Measurements from ENCODE around the gene PMVK. TPM values are rescaled to one million over a fixed set of nuclear protein-coding genes. Genes with fewer than 3 reads are reported as not detected.
A peak's percentile ranks its signal among the peaks of the same experiment; 100 is the strongest.

Gene PMVK
- total RNA-seq, 2 donors from 2014 or later = 33.4 to 34.0 TPM

DNA sequence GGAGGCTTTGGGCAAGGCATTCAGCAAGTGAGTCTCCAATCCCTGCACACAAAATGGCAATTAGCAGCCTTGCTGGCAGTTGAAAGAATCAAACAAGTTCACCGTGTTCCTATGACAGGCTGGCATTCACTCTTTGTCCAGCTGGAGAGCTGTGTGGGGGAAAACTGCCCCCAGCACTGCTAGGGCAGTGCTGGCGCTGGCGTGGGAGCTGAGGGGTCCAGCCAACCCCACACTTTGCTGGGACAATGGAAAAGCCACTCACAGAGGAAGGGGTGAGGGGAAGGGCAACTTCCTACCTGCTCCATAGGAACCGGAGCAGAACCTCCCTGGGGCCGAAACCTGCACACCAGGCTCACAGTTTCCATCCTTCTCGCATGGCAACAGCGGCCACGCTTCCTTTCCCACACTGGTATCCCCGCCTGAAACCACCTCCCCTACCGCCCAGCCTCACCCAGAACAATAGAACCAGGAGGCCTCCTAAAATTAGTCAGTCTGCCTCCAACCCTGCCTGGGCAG lies 39.7 kb downstream of the PMVK start:
- DNase-seq (peak in 1 of 2 donors; percentile 15), ATAC-seq (no peak)
- intact Hi-C loops (cut with DNase I, micrococcal nuclease) = no loop called here

DNA sequence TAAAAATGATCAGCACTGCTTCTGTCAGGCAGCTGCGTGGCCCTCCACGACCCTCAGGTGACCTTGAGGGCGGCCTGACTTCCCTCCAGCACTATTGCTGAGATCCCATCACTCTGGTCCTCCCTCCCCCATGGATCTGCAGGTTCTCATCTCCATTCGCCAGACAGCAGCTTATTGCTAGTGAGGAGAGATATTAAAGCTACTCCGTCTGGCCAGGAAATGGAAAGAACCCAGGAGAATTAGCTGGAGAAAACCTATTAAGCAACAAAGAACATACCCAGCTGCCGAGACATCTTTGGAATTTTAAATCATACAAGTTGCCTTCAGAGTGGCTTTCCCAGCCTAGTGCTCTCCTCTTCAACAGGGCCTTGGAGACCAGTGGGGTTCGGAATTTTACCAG lies 40.7 kb downstream of the PMVK start:
- intact Hi-C loops (cut with DNase I, micrococcal nuclease) = no loop called here
- ATAC-seq (no peak), DNase-seq (peak in 1 of 2 donors; percentile 3)

DNA sequence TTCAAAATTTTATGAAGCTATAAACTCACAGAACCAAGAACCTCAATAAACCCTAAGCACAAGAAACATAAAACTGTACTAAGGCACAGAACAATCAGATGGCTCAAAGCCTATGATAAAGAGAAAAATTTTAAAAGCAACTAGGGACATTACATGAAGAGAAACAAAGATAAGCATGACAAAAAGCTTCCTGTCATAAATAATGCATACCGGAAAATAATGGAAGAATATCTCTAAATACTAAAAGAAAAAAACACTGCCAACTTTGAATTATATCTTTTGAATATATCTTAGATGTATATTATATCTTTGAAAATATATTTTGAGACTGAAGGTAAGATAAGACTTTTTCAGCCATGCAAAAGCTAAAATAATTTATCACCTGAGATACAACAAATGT lies 45.1 kb downstream of the PMVK start:
- ATAC-seq = no peak
- no peak for DNase-seq
- intact Hi-C loops (cut with DNase I, micrococcal nuclease) = no loop called here

DNA sequence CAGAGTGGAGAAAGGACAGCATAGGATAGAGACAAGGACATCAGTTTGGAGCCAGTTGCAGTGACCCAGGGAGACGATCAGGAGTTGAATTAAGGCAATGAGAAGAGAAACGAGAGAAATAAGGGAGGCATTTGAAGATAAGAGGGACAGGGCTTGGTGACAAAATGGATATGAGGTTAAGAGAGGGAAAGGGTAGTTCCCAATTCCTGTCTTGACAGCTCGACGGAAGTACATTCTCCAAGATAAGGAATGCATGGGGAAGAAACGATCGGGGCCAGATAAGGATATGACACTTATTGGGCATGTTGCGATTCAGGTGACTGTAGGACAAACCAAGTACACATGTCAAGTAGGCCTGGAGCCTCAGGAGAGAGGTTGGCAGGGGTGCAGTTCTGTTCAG lies 47.8 kb downstream of the PMVK start:
- intact Hi-C loops (cut with DNase I, micrococcal nuclease) = no loop called here
- no peak for DNase-seq
- ATAC-seq = no peak

DNA sequence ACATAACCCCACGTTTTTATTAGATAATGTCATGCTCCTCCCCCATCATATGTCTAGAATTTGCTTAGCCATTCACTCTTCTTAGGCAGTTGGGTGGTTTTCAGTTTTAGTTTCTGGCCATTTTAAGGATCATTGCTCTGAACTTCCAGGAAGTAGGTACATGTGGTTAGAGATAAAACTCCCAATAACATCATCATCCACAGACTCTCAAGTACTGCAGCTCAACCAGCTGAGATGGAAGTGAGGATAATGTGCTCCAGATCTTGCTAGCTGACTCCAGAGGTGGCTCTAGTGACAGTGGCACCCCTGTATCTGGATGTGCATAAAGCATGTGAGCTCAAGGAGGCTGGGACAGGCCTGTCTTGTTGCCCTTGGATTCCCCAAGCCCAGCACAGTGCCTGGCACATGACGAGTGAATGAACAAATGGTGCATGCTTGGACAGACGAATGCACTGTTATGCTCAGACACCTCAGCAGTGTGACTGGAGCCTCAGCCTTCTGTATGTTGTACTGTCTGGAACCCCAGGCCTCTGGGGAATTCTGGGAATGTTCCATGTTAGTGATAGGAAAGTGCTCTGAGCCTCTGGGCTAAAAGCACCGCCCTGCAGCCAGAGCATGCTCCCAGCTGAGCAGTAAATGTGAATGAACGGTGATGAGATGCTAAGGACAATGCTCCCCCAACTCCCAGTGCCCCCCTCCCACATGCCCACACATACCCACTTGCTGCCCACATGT lies 50.1 kb downstream of the PMVK start:
- intact Hi-C loops (cut with DNase I, micrococcal nuclease) = no loop called here
- ATAC-seq (no peak), DNase-seq (no peak)

DNA sequence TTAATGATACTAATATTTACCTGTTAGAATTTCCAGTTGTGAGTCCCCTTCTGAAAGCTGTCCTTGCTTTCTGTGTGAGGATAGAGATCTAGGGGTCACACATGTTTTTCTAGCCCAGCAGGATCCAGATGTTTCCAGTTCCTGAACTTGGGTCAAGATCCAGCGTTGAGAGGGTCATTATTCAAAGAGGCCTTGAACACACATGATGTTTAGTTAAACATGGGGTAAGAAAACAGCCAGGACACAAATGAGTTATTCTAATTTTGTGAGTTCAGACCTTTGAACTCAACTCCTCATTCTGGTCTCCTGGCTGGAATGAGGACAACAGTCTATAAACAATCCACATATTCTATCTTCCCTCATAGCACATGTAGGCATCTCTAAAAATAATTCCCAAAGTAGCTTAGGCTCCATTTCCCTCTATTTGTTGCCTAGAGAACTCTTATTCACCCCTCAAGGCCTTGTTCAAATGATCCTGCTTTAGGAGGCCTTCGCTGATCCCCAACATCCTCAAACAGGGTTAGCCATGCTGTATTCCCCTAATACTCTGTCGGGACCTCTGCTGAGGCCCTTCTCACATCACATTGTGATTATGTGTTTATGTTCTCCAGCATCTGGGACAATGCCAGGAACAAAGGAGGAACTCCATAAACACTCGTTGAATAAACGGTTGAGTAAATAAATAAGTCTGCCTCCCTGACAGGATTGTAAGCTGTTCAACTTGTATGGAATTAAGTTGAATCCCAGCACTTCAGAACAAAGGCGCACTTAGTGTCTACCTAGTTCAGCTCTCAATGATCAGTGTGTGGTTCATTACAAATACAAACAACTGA lies 51.4 kb downstream of the PMVK start:
- peak; percentile 37 for ATAC-seq
- DNase-seq = no peak
- intact Hi-C loops (cut with DNase I, micrococcal nuclease) = loop anchor here in 1 of 2 donors (5.0 kb wide), 1 partner anchor 408 kb away; no protein-coding TSS in a partner anchor

DNA sequence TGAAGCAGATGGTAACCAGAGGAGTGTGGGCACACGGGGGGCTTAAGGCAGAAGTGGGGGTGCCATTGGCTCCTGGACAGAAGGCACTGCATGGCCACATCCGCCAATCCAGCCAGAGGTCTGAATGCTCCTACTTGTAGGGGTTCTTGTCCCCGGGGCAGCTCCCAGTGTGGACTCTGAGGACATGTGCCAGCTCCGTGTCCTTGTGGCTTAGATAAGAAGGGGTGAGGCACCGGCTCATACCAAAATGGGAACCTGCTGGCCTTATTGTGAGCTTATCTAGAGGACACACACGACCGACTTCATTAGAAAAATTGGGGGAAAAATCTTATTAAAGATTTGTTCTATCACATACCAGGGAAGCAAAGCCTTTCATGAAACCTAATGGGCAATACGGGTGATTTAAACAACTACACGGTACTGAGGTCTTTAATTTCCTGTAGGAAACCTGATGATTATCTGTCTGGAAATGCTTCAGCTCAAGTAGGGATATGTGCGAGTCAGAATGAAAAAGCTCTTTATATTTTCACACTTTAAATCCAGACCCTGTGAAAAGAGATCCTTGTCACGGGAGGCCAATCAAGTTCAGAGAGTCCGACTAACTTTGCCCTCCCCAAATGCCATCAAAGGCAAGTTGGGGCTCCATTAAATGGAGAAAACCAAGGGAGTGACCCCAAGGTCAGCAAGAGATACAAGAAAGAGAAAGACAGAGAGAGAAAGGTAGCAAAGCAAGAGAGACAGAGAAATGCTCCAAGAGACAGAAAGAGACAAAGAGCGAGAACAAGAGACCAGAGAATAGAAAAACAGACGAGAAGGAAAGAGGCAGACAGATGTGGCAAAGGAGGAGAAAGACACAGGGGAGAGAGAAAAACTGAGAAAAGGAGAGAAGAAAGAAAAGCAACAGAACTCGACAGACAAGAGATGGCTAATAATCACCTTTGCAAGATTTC lies 52.3 kb downstream of the PMVK start:
- no peak for DNase-seq
- ATAC-seq = no peak
- intact Hi-C loops (cut with DNase I, micrococcal nuclease) = loop anchor here in 1 of 2 donors (5.0 kb wide), 1 partner anchor 407 kb away; no protein-coding TSS in a partner anchor

DNA sequence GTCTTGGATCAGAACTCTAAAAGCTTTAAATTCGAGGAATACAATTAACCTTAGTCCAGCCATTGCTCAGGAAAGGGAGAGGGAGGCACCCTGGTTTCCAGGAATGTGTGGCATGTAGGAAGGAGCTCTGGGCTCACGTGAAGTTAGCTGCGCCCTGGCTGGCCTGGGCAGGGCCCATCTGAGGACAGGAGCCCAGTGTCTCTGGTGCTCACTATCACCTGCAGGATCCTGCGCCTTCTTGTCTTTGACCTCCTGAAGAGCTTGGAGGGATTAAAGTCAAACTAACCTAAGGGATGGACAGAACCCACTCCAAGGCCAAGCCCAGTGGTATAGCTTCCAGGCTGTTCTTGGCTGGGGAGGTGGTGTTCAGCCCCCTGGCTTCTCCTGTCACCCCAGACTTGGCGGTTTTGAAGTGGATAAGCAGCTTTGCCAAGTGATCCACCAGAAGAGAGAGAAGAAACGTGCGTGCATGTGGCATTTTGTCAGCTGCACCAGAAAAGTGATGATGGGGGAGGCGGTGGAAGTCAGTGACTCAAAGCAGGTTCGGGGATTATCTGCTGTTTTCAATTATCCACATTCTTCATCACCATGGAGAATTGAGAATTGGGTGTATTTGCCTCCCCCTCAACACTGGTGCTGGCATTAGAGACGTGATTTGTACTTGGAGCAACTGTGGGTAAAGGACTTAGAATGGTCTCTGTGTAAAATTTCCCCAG lies 54.5 kb downstream of the PMVK start:
- peak in 1 of 2 donors; percentile 10 for DNase-seq
- intact Hi-C loops (cut with DNase I, micrococcal nuclease) = loop anchor here in 1 of 2 donors (5.0 kb wide), 1 partner anchor 405 kb away; no protein-coding TSS in a partner anchor

DNA sequence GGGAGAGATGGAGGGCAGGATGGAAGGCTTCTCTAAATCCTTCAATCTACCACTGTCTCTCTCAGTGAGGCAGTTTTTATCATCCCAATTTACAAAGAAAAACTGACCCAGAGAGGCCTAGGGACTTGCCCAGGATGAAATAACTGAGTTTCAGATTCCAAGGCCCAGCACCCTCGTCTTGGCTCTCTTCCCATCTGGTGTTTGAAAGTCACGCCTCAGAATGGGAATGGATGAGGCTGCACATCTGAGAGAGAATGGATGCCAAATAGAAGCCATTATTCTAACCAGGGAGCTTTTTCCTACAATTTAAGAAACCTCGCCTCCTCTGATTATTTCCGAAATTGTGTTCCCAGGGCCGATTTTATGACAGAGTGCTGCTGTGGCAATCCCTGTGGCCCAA lies 55.8 kb downstream of the PMVK start:
- ATAC-seq = no peak
- DNase-seq = peak in 1 of 2 donors; percentile 8
- intact Hi-C loops (cut with DNase I, micrococcal nuclease) = loop anchor here in 1 of 2 donors (5.0 kb wide), 1 partner anchor 403 kb away; no protein-coding TSS in a partner anchor

More for the DNA sequence above, 54.5 kb downstream of the PMVK start:
- no peak for ATAC-seq

DNA sequence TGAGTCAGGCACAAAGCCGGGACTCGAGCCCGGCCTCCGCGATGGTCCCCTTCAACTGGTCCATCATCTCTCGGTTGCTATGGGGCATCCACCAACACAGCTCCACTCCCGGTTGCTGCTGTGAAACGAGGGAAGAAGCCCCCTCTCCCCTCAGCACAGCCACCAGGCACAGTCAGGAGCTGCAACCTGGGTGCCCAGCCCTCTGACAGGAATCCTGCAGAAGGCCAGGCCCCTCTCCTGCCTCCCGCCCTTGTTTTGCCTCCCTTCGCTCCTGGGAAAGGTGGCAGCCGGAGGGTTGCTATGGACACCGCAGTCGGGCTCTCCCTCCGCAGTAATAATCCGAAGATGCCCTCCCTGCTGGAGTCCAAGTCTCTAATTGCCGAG lies 57.5 kb downstream of the PMVK start:
- intact Hi-C loops (cut with DNase I, micrococcal nuclease) = loop anchor here (5.0 to 10.0 kb wide), 4 partner anchors 114 to 317 kb away; no protein-coding TSS in a partner anchor
- ATAC-seq = no peak
- peak in 1 of 2 donors; percentile 18 for DNase-seq

DNA sequence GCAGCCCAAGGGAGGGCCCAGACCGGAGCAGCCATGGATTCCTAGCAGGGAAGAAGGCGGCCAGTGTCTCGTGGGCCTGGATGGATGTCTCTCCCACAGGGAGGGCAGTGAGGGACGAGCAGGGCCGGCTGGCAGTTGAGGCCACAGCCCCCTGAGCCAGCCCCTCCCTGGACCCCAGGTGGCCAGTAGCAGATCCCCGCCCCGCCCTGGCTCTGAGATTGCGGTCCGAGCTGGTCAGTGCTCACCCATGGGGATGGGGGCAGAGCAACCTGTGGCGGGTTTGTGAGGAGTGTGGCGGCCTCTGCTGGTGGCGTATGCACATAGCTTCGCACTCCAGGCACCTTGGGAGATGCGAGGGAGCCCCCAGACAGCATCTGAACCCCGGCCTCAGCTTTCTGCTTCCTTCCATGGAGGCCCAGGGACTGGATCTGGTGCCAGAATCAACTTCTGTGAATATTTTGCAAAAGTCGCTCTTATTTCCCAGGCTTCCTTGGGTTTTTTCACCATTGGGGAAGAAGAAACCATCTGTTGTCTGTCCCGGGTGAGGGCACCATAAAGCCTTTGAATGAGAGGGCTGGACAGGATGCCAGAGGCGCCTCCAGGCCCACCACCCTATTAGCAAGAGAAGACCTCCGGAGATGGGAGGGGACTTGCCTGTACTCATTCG lies 58.0 kb downstream of the PMVK start:
- DNase-seq = peak; percentile 66 to 80
- intact Hi-C loops (cut with DNase I, micrococcal nuclease) = loop anchor here (5.0 to 10.0 kb wide), 4 partner anchors 114 to 316 kb away; no protein-coding TSS in a partner anchor
- ATAC-seq = peak; percentile 91

DNA sequence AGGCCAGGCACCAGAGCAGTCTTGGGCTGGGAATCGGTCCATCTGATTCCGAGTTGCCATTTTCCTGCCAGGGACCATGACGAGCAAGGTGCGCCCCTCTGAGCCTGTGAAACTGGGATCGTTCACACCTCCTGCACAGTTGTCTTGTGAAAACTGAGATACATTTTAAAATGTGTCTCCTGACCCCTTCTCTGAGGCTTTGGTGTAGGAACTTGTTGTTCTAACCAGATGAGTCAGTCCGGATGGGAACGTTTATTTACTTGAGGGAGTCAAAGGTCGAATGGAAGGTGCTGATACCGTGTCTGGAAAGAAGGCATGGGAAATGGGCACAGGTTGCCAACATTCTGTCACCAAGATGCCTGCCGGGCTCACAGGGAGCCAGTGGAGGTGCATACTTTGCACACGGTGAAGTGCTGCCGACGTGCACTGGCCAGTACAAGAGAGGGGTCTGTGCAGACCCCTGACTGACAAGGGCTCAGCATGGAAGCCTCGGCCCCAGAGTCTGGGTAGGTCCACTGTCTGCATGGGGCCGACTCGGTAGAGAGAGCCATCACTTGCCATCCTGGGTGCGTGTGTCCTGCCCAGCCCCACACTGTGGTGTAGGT lies 59.0 kb downstream of the PMVK start:
- ATAC-seq (peak; percentile 86), DNase-seq (peak in 1 of 2 donors; percentile 25)
- intact Hi-C loops (cut with DNase I, micrococcal nuclease) = loop anchor here (5.0 to 10.0 kb wide), 4 partner anchors 113 to 315 kb away; no protein-coding TSS in a partner anchor

DNA sequence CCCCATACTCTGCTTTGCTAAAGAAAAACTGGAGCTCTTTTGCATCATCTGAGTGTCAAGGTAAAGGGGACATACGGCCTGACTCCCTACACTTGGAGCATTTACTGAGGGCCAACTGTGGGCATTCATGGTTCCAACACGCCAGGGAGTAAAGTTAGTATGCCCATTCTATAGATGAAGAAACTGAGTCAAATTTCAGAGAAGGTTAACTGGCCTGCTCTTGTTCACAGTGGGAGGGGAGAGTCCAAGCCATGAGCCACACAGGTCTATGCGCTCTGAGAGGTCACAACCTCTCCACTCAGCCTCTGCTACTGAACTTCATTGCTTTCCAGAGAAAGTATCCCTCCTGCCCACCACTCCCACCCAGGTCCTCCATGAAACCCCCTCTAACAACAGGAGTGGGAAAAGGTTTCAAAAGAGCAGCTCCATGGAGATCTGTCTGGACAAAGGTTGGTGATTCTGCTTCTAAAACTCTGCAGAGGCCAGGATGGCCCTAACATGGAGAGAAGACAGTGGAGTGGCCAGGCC lies 59.6 kb downstream of the PMVK start:
- intact Hi-C loops (cut with DNase I, micrococcal nuclease) = loop anchor here (5.0 to 10.0 kb wide), 4 partner anchors 112 to 315 kb away; no protein-coding TSS in a partner anchor
- DNase-seq (peak in 1 of 2 donors; percentile 2), ATAC-seq (no peak)

Measured in left colon (tissue), 2 donors.